GM19468 (cell line): ENCODE data around the gene LYPD5.
"Not testable (repeated sequence)": the region's sequence is repeated elsewhere in the genome, so short reads cannot be mapped to it uniquely, and the experiment has no call there.

Source experiments
- ATAC-seq: cut with Tn5 transposase; IDR thresholded peaks from one replicate; pipeline ENCODE4 v1.9.1; 2021; ENCODE audit warnings: mild to moderate bottlenecking, moderate library complexity, moderate number of reproducible peaks; ENCODE audit not compliant: unreplicated experiment; ENCODE audit errors: extremely low read depth

The LYPD5 gene

GRCh38 chr19:43806848-43807247 lies 4.6 kb upstream of the LYPD5 start:
- no peak for ATAC-seq

GRCh38 chr19:43806401-43806800 lies 4.2 kb upstream of the LYPD5 start:
- ATAC-seq: not testable (repeated sequence)

GRCh38 chr19:43804432-43804831 lies 2.2 kb upstream of the LYPD5 start:
- ATAC-seq: no peak

GRCh38 chr19:43799502-43800142 lies 2.6 kb downstream of the LYPD5 start:
- no peak for ATAC-seq

GRCh38 chr19:43798546-43799409 lies 3.5 kb downstream of the LYPD5 start:
- ATAC-seq: no peak

DNA sequence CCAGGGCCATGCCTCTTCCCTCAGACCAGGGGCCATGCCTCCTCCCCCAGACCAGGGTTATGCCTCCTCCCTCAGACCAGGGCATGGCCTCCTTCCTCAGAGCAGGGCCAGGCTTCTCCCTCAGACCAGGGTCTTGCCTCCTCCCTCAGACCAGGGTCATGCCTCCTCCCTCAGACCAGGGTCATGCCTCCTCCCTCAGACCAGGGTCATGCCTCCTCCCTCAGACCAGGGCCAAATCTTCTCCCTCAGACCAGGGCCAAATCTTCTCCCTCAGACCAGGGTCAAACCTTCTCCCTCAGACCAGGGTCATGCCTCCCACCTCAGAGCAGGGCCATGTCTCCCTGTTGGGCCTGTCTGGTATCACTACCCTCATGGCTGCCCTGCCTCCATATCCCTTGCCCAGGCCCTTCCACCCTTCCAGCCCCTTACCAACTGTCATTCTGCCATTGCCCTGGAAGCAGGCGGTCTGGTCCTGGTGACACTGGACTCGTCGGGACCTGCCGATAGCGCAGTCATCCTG lies 4.2 kb downstream of the LYPD5 start:
- no peak for ATAC-seq

DNA sequence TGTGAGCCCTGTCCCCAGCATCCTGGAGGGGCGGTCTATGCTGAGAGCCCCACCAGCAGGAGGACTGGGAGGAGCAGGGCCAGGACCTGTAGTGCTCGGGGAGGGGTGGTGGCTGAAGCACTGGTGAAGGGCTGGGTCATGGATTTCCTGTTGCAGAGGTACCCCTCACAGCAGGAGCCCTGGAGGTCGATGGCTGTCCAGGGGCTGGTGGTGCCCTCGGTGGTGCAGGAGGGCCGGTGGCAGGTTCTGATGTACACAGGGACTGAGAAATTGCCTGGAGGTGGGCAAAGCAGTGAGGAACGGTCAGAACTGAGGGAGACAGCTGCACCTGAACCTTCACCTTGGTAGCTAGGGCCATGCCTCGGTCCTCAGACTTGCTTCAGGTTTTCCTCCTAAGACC lies 4.7 kb downstream of the LYPD5 start:
- no peak for ATAC-seq

GRCh38 chr19:43797118-43797517 lies 5.1 kb downstream of the LYPD5 start:
- no peak for ATAC-seq

DNA sequence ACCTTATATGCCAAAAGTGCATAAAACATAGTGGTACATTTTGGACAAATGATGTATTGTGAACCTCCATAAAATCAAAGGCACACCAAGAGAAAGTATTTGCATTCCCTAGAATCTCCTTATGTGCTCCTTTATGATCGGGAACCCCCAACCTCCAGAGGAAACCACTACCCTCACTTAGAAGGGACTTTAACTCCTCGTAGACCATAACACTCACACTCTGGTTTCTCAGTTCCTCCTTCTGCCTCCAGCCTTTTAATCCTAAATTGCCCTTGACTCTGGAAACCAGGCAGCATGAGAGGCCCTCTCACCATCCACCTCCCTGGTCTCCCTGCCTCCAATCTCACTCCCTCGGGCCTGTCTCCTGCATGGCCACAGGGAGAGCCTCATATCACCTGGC lies 11.7 kb downstream of the LYPD5 start:
- no peak for ATAC-seq

GRCh38 chr19:43789029-43789428 lies 13.2 kb downstream of the LYPD5 start:
- ATAC-seq: no peak

DNA sequence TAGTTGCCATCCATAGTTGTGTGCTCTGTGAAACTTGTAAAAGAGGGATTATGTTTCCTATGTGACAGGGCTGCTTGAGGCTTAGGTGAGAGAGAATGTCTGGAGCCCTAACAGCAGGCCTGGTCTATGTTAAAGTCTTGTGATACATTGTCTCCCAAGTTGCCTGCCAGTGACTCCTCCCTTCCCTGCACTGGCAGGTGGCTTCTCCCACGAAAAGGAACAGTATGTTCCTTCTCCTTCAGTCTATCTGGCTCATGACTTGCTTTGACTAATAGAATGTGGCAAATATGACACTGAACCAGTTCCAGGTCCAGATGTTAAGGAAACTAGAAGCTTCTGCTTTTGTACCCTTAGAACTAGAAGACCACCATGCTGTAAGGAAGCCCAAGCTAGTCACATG lies 15.6 kb downstream of the LYPD5 start:
- ATAC-seq: no peak

DNA sequence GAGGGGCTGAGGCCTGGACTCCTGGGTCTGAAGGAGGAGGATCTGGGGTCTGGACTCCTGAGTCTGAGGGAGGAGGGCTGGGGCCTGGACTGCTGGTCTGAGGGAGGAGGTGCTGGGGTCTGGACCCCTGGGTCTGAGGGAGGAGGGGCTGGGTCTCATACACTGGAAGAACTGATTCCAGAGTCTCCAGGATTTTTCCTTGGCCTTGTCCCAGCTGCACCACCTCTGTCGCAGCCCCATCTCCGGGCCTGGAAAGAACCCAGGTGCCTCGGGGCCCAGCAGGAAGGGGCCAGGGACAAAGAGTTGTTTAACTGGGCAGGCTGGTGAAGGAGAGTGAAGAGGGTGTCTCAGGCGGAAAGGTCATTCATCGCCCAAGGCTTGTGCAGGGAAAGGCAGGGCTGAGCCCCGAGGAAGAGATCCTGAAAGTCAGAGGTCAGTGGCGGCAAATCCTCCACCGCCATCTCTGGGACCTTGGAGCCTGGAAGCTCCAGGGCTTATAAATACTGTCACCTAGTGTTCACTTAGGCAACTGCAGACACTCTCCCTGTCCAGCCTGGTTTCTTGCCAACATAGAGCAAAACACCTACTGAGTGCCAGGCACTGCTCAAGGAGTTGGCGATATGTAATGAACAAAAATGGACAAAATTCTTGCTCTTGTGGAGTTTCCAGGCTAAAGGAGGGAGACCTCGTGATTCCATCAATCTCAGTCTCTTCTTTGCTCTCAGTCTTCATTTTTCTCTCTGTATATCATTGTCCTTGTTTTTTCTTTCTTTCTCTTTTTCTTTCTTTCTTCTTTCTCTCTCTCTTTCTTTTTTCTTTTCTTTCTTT lies 17.1 kb downstream of the LYPD5 start:
- ATAC-seq: no peak

DNA sequence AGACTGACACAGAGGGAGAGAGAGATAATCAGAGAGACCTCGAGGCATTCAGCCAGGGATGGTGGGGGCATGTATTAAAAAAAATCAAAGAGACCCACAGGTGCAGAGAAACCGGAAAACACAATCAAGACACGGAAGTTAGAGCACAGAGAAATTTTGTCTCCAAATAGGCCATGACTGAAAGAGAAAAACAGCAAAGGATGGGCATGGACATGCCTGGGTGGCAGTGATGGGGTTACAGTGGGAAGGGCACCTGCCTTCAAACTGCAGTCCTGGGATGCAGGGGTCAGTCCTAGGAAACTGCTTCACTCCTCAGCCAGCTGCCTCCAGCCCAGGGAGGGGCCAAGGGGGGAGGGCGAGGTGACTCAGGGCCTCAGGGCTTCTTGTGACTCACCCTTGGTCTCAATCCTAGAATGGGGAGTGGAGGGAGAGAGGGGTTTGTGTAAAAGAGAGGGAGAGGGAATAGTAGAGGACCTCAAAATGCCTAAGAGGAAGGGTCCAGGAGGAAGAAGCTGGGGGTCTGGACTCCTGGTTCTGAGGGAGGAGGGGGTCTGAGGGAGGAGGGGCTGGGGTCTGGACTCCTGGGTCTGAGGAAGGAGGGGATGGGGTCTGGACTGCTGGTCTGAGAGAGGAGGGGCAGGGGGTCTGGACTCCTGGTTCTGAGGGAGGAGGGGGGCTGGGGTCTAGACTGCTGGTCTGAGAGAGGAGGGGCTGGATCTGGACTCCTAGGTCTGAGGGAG lies 17.8 kb downstream of the LYPD5 start:
- no peak for ATAC-seq

- no peak for ATAC-seq
Measured at GRCh38 chr19:43783636-43784035, 18.6 kb downstream of the LYPD5 start.

GRCh38 chr19:43782689-43783231 lies 19.5 kb downstream of the LYPD5 start:
- ATAC-seq: no peak

GRCh38 chr19:43782311-43782660 lies 20.0 kb downstream of the LYPD5 start:
- ATAC-seq: no peak

DNA sequence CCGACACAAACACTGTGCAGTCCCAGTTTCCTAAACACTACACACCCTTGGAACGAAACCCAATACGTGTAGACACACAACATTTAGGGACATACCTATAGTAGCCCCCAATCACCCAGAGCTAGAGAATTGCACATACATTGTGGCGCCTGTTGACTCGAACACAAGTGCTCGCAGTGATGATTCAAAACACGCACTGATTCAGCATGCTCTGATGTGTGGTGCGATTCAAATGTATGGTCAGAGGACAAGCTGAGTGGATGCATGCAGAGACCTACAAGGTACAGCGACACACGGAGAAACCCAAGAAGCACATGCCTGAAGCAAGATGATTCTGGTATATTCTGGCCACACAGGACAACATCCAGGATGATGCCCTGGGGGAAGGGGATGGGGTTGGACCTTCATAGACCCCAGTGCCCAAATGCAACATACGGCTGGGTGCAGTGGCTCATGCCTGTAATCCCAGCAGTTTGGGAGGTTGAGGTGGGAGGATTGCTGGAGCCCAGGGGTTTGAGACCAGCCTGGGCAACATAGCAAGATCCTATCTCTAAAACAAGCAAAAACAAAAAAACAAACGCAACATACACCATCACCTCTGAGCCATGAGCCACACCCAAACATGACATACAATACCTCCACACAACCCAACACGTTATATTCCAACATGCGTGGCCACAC lies 20.5 kb downstream of the LYPD5 start:
- ATAC-seq: no peak

DNA sequence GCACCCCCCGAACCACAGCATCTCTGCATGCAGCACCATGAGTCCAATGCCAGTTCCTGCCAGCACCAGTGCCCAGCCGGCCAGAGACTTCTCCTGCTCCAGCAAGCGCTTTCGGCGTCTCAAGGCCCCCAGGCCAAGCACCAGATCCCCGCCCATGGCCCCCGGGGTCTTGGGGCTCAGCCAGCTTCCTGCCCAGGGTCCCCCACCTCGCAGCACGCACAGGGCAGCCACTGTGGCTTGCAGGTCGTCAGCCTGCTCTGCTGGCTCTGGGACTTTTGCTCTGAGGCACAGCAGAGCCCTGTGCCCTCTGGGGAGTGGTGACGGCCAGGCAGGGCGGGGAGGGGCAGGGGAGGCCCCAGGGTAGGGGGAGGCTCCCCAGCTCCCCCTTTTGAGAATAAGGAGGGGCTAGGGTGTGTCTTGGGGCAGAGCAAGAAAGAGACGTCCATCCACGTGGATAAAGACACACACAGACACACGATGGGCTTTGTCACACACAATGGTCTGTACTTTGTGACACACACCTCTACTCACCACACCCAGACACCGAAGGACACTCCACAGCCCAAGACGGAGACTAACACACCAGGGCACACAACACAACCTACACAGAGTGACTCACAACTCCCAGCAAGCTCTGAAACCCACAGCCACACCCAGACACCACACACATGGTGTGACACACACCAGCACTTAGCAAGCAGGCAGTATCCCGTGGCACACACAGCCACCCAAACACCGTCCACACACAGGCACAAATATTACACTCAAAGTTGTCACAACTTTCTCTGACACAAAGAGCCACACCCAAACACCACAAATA lies 21.3 kb downstream of the LYPD5 start, which contains the start of gene KCNN4:
Gene KCNN4 (minus strand): TSS at position 268 of the 820 bp plus-strand sequence. CDS start 112 bp downstream, at position 156.
- no peak for ATAC-seq
